Astrocyte of the spinal cord (primary cell): Measurements from ENCODE around the gene ZNF502.

Source experiments
- DNase-seq: peaks from one replicate; pipeline ENCODE4 v3.0.0; 2011; ENCODE audit warnings: low read depth, low spot score
- H3K4me3 ChIP-seq: 2 replicates; pipeline ENCODE4 v1.5.1; 2011; ENCODE audit warnings: low read depth, mild to moderate bottlenecking, low read length, moderate library complexity
- in situ Hi-C: cut with HindIII; loops from 2 replicates; pipeline ENCODE4 v1.10.0; 2017; ENCODE audit warnings: low sequenced_read_pairs
- TF ChIP-seq, protein P1 (sequence below): IDR thresholded peaks from 2 replicates; pipeline ENCODE4 v1.5.1; 2012; ENCODE audit warnings: low read depth, mild to moderate bottlenecking, low read length, inconsistent platforms

Gene ZNF502

DNA sequence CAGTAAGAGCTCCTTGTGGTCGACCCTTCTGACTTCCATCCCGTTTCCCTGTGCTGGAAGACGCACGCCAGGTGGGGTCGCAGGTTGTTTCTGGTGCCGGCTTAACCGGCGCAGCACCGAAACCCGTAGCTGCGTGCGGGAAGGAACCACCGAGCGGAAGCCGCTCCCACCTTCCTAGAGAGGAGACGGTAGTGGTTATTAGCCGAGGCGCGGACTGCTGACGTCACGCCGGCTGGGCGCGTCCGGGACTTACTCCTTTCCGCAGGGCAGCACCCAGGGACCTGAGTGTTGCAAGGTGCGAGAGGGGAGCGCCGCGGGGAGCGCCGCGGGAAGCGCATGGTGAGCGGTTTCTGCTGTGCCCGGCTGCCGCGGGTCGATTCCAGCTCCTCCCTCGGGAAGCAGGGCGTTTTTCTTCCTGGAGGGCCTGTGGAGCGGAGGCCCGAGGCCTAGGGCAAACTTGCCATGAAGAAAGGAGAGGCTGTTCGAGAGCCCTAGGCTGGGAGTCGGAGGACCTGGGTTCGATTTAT, 17.0 kb downstream of the ZNF502 start, which contains the start of gene ZNF501:
Gene ZNF501 (plus strand): TSS at position 252 of the 527 bp plus-strand sequence. CDS start 4,787 bp downstream, outside the sequence.
- peak within 1 kb of the TSS; percentile 77 for H3K4me3 ChIP-seq
- TF ChIP-seq, protein P1, sequence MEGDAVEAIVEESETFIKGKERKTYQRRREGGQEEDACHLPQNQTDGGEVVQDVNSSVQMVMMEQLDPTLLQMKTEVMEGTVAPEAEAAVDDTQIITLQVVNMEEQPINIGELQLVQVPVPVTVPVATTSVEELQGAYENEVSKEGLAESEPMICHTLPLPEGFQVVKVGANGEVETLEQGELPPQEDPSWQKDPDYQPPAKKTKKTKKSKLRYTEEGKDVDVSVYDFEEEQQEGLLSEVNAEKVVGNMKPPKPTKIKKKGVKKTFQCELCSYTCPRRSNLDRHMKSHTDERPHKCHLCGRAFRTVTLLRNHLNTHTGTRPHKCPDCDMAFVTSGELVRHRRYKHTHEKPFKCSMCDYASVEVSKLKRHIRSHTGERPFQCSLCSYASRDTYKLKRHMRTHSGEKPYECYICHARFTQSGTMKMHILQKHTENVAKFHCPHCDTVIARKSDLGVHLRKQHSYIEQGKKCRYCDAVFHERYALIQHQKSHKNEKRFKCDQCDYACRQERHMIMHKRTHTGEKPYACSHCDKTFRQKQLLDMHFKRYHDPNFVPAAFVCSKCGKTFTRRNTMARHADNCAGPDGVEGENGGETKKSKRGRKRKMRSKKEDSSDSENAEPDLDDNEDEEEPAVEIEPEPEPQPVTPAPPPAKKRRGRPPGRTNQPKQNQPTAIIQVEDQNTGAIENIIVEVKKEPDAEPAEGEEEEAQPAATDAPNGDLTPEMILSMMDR, result no peak
- DNase-seq, result peak; percentile 93
- in situ Hi-C loops, result no loop called here

DNA sequence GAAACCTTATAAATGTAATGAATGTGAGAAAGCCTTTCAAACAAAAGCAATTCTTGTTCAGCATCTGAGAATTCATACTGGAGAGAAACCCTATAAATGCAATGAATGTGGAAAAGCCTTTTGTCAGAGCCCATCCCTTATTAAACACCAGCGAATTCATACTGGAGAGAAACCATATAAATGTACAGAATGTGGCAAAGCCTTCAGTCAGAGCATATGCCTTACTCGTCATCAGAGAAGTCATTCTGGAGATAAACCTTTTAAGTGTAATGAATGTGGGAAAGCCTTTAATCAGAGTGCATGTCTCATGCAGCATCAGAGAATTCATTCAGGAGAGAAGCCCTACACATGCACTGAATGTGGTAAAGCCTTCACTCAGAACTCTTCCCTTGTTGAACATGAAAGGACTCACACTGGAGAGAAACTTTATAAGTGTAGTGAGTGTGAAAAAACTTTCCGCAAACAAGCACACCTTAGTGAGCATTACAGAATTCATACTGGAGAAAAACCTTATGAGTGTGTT, 22.2 kb downstream of the ZNF502 start:
- DNase-seq, result no peak
- in situ Hi-C loops, result no loop called here
- TF ChIP-seq, protein P1, result no peak
- H3K4me3 ChIP-seq, result no peak overlapping the region

DNA sequence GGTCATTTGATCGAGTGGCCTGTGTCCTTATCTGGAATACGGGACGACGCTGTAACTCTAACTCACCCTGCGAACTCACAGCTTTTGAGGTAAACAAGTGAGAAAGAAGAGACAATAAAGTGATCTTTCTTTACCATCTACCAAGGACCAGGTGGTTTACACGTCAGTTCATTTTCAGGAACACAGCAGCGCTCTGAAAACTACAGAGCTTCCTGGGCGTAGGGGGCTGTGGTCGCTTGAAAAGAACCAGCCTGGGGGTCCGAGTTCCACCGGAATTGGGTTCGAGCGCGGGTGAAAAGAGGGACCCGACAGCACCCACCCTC, 48.6 kb downstream of the ZNF502 start:
- in situ Hi-C loops, result no loop called here
- peak overlapping the region; percentile 77 for H3K4me3 ChIP-seq
- DNase-seq, result peak; percentile 1
- TF ChIP-seq, protein P1, result no peak

DNA sequence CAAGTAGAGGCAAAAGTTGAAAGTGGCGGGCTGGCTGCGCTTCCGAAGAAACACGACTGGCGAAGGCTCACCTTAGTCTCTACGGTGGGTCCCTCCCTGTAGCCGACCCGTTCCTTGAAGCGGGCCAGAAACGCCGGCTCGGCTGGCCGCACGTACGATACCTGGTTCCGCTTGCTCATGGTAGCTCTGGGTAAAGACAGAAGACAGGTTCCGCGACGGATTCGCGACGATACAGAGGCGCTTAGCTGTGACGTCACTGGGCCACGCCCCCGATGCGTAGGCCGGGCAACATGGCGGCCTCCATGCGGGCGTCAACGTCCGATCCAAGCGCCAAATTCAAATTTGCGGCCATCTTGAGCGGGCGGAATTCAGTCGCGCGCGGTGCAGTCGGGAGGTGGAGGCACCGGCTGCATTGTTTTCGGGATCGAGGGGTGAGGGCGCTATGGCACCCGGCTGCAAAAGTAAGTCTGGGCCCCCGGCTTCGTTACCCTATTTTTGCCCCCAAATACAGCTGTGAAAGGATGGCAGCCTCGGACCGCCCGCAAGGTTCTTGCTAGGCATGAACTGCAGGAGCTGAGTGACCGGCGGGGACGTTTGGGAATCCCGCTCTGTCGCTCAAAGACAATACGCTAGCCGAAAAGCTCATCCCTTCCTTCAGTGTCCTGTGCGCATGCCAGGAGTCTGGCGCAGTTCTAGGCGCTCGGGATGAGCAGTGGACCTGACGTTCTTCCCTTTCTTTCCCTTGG, 49.1 kb downstream of the ZNF502 start, which contains the start of the genes KIAA1143 and KIF15:
Gene KIAA1143 (minus strand): TSS at position 196 of the 746 bp plus-strand sequence. CDS start 17 bp downstream, at position 179.
Gene KIF15 (plus strand): TSS at position 371 of the 746 bp plus-strand sequence. CDS start 72 bp downstream, at position 443.
- TF ChIP-seq, protein P1, result no peak
- in situ Hi-C loops, result no loop called here
- peak within 1 kb of the TSS; percentile 77 for H3K4me3 ChIP-seq
- peak; percentile 95 for DNase-seq

DNA sequence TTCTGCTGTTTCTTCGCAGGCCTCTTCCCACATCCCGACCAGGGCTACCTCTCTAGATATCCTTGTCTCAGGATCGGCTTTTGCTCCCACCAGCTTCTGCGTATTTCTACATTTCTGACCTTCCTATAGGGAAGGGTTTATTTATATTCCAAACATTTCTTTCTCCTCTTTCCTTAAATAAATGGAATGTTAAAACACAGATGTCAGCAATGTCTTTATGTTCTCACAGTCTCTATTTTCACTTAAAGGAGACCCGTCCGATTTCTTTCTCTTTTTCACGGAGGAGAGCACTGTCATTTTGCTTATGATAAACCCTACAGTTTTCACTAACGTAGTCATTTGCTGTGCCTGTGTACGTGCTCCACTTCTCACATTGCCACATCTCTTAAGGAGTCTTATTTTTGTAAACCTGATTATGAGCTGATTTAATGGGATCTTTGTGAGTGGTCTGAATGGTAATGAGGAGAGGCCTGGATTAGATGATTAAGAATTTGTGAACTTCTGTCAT, 49.8 kb downstream of the ZNF502 start:
- no peak for DNase-seq
- in situ Hi-C loops, result no loop called here
- peak overlapping the region; percentile 77 for H3K4me3 ChIP-seq
- TF ChIP-seq, protein P1, result no peak

DNA sequence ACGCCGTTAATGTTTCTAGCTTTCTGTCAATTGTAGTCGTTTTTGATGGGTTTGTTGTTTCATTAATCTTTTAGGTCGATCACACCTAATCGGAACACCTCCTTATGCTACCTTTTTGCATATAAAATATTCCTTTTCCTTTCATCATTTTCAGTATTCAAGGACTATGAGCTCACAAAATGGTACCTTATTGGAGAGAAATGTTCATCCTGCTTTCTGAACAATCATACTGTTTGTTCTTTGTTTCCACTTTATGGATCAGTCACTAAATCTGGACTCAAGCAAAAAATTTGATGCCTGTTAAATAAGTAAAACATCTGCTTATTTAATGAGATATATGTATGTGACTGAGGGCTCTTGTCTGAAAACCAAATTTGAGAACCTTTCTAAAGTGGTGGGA, 50.2 kb downstream of the ZNF502 start:
- TF ChIP-seq, protein P1, result no peak
- peak overlapping the region; percentile 77 for H3K4me3 ChIP-seq
- in situ Hi-C loops, result no loop called here

More for the DNA sequence above, 50.2 kb downstream of the ZNF502 start:
- no peak for DNase-seq
